ENCODE measurements around the gene MTA1. TPM values are rescaled to one million over a fixed set of nuclear protein-coding genes. Genes with fewer than 3 reads are reported as not detected.
A peak's percentile ranks its signal among the peaks of the same experiment; 100 is the strongest.

MTA1 gene
- total RNA-seq, 4 donors from 2014 or later: 67.5 to 213 (median 95.3) TPM

- H3K9me3 ChIP-seq: no peaks in the 10 kb centered on the region
- no peak for TF ChIP-seq CTCF (IDR thresholded peaks at IDR 0.05)
- TF ChIP-seq POLR2A (IDR thresholded peaks at IDR 0.05): no peak
- no peak for TF ChIP-seq EP300 (IDR thresholded peaks at IDR 0.05)
- H3K4me1 ChIP-seq: peaks cover 0 to 86% (median 47%) of the 10 kb centered on the region in 4 donors
- peaks cover 0 to 6% of the 10 kb centered on the region in 2 donors for H3K27me3 ChIP-seq
- 41 to 50% methylated on average over 11 to 12 of the region's 12 CpGs for WGBS, 2 donors
- H3K4me3 ChIP-seq: no peak overlapping the region
- H3K36me3 ChIP-seq: peaks cover 0 to 40% (median 4%) of the 10 kb centered on the region in 3 donors
- peak overlapping the region in 3 of 4 donors; percentile 18 to 96 (median 89) for H3K27ac ChIP-seq
- no peak for DNase-seq (ENCODE audit: low spot score in 2 of 2)
These were observed 52.9 kb downstream of the MTA1 start for GRCh38 chr14:105472486-105472991.

- no peaks in the 10 kb centered on the region for H3K9me3 ChIP-seq
- WGBS, 2 donors: 24 to 34% methylated on average over 5 to 7 of the region's 7 CpGs
- H3K4me3 ChIP-seq: peak overlapping the region in 1 of 4 donors; percentile 81
- H3K27me3 ChIP-seq: peaks cover 0 to 6% of the 10 kb centered on the region in 2 donors
- peak overlapping the region; percentile 59 to 96 (median 82) for H3K27ac ChIP-seq
- H3K36me3 ChIP-seq: peaks cover 0 to 37% (median 0%) of the 10 kb centered on the region in 3 donors
- H3K4me1 ChIP-seq: peaks cover 0 to 84% (median 48%) of the 10 kb centered on the region in 4 donors
- TF ChIP-seq POLR2A (IDR thresholded peaks at IDR 0.05) (no peak), CTCF (IDR thresholded peaks at IDR 0.05) (no peak), EP300 (IDR thresholded peaks at IDR 0.05) (no peak)
- DNase-seq (ENCODE audit: low spot score in 2 of 2): no peak
These were observed 53.5 kb downstream of the MTA1 start for GRCh38 chr14:105473033-105473676.

GRCh38 chr14:105473677-105474482, 54.3 kb downstream of the MTA1 start:
- peak overlapping the region; percentile 59 to 96 (median 82) for H3K27ac ChIP-seq
- WGBS, 2 donors: 1 to 6% methylated on average over 12 to 45 of the region's 60 CpGs
- peak; percentile 66 to 72 for DNase-seq (ENCODE audit: low spot score in 2 of 2)
- H3K4me1 ChIP-seq: peaks cover 0 to 84% (median 47%) of the 10 kb centered on the region in 4 donors
- no peaks in the 10 kb centered on the region for H3K9me3 ChIP-seq
- peaks cover 0 to 37% (median 0%) of the 10 kb centered on the region in 3 donors for H3K36me3 ChIP-seq
- peak overlapping the region; percentile 48 to 89 (median 66) for H3K4me3 ChIP-seq
- peaks cover 0 to 6% of the 10 kb centered on the region in 2 donors for H3K27me3 ChIP-seq
- TF ChIP-seq CTCF (IDR thresholded peaks at IDR 0.05) (no peak), EP300 (IDR thresholded peaks at IDR 0.05) (peak in 1 of 2 donors; percentile 18)

GRCh38 chr14:105474483-105475268, 55.0 kb downstream of the MTA1 start, which contains the start of gene CRIP2:
Gene CRIP2 (plus strand): TSS chr14:105474821. CDS start chr14:105474863, 42 bp downstream.
- 0% methylated on average over 34 of the region's 118 CpGs; no CpG with 5 or more reads in 1 of the 2 donors for WGBS, 2 donors
- no peaks in the 10 kb centered on the region for H3K9me3 ChIP-seq
- peak within 1 kb of the TSS; percentile 51 to 89 (median 77) for H3K4me3 ChIP-seq
- peaks cover 0 to 37% (median 0%) of the 10 kb centered on the region in 3 donors for H3K36me3 ChIP-seq
- peaks cover 0 to 83% (median 43%) of the 10 kb centered on the region in 4 donors for H3K4me1 ChIP-seq
- DNase-seq (ENCODE audit: low spot score in 2 of 2): no peak
- peak within 1 kb of the TSS; percentile 89 to 96 (median 92) for H3K27ac ChIP-seq
- TF ChIP-seq EP300 (IDR thresholded peaks at IDR 0.05) (no peak), POLR2A (IDR thresholded peaks at IDR 0.05) (peak in 1 of 2 donors; percentile 56)
- peaks cover 0 to 6% of the 10 kb centered on the region in 2 donors for H3K27me3 ChIP-seq
